ENCODE results near the gene GARIN5B. TPM values are rescaled to one million over a fixed set of nuclear protein-coding genes. Genes with fewer than 3 reads are reported as not detected.
"Not testable (repeated sequence)": the region's sequence is repeated elsewhere in the genome, so short reads cannot be mapped to it uniquely, and the experiment has no call there.

Gene GARIN5B
- total RNA-seq, 1 donor from 2014 or later, result not detected

DNA sequence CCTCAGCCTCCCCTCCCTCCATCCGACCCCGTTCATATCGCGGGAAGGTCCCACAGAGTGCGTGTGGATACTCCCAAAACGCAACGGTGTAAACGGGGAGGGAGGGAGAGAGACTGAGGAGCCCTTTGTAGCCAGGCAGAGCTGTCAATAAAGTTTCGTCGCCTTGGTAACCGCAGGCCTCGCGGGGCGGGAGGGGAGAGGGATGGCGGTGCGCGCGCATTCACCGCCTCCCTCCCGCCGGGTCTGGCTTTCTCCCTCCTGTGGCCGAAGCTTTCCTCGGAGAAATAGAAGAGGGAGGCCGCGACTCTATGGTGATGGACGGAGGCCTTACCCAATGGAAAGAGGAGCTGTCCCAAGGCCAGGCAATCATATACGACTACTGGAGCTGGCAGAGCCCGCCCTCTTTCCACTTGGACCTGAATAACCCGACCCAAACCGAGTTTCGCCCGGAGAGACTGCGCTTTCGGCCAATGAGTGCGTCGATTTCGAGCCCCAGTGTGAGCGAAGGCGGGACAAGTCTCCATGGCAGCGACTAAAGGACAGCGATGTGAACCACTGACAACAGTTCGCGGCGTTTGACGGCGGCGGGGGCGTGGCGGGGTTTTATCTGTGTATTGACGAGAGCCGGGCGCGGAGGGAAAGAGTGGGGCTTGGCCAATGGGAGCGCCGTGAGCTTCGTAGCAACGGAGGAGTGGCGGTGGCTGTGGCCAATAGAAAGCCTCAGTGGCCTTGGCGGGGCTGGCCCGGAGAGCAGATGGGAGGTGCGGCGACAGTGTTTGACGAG, 23.8 kb downstream of the GARIN5B start, which contains the start of gene KMT5C:
Gene KMT5C, plus strand, starts transcription at position 772 of the 784 bp plus-strand sequence. CDS start 2,061 bp downstream, outside the sequence.
- Mint-ChIP-seq H3K27me3 (ENCODE audit: unreplicated experiment) (peaks cover 12% of the 10 kb centered on the region), H3K4me1 (ENCODE audit: unreplicated experiment) (peaks cover 5% of the 10 kb centered on the region), H3K9me3 (ENCODE audit: unreplicated experiment) (no peaks in the 10 kb centered on the region), H3K4me3 (ENCODE audit: unreplicated experiment) (peak within 1 kb of the TSS; percentile 97), H3K36me3 (ENCODE audit: low read depth, unreplicated experiment) (no peaks in the 10 kb centered on the region), H3K27ac (ENCODE audit: unreplicated experiment) (peak within 1 kb of the TSS; percentile 100)
- peak; percentile 99 for DNase-seq (ENCODE audit: low spot score)
- TF ChIP-seq, protein P1, sequence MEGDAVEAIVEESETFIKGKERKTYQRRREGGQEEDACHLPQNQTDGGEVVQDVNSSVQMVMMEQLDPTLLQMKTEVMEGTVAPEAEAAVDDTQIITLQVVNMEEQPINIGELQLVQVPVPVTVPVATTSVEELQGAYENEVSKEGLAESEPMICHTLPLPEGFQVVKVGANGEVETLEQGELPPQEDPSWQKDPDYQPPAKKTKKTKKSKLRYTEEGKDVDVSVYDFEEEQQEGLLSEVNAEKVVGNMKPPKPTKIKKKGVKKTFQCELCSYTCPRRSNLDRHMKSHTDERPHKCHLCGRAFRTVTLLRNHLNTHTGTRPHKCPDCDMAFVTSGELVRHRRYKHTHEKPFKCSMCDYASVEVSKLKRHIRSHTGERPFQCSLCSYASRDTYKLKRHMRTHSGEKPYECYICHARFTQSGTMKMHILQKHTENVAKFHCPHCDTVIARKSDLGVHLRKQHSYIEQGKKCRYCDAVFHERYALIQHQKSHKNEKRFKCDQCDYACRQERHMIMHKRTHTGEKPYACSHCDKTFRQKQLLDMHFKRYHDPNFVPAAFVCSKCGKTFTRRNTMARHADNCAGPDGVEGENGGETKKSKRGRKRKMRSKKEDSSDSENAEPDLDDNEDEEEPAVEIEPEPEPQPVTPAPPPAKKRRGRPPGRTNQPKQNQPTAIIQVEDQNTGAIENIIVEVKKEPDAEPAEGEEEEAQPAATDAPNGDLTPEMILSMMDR (IDR thresholded peaks at IDR 0.05; ENCODE audit: unreplicated experiment), result no peak

DNA sequence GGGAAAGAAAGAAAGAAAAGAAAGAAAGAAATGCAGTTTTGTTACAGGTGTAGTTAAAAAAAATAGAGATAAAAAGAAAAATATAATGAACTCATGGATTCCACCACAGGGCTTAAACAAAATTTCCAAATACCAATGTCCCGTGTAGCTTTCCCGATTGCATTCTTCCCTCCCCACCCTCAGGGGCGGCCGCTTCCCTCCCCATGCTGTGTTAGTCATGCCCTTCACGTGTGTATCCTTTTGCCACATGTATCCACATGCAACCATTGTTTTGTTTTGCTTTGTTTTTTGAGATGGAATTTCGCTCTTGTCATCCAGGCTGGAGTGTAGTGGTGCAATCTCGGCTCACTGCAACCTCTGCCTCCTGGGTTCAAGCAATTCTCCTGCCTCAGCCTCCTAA, 27.0 kb downstream of the GARIN5B start:
- peaks cover 5% of the 10 kb centered on the region for H3K4me1 Mint-ChIP-seq (ENCODE audit: unreplicated experiment)
- no peak overlapping the region for H3K4me3 Mint-ChIP-seq (ENCODE audit: unreplicated experiment)
- H3K27me3 Mint-ChIP-seq (ENCODE audit: unreplicated experiment), result peaks cover 12% of the 10 kb centered on the region

DNA sequence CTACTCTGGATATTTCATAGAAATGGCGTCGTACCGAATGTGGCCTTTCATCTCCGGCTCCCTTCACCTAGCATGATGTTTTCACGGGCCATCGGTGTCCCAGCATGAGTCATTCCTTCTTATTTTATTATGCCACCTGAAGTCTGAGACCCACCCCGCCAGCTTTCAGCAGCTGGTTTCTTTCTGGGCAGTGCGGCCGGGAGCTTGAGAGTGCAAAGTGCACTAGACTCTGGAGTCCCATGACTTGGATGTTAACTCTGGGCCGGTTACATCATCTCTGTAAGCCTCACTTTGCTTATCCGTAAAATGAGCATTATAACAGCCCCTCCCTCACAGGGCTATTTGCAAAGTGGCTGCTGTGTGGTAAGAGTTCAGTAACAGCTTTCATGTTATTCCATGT, 29.2 kb downstream of the GARIN5B start:
- no peaks in the 10 kb centered on the region for H3K9me3 Mint-ChIP-seq (ENCODE audit: unreplicated experiment)
- H3K4me1 Mint-ChIP-seq (ENCODE audit: unreplicated experiment), result peaks cover 5% of the 10 kb centered on the region
- no peak for DNase-seq (ENCODE audit: low spot score)
- peaks cover 4% of the 10 kb centered on the region for H3K27me3 Mint-ChIP-seq (ENCODE audit: unreplicated experiment)
- TF ChIP-seq, protein P1 (IDR thresholded peaks at IDR 0.05; ENCODE audit: unreplicated experiment), result no peak
- no peak overlapping the region for H3K4me3 Mint-ChIP-seq (ENCODE audit: unreplicated experiment)
- no peaks in the 10 kb centered on the region for H3K36me3 Mint-ChIP-seq (ENCODE audit: low read depth, unreplicated experiment)
- H3K27ac Mint-ChIP-seq (ENCODE audit: unreplicated experiment), result no peak overlapping the region

More for the DNA sequence above, 27.0 kb downstream of the GARIN5B start:
- no peak for DNase-seq (ENCODE audit: low spot score)
- Mint-ChIP-seq H3K27ac (ENCODE audit: unreplicated experiment) (no peak overlapping the region), H3K36me3 (ENCODE audit: low read depth, unreplicated experiment) (no peaks in the 10 kb centered on the region), H3K9me3 (ENCODE audit: unreplicated experiment) (no peaks in the 10 kb centered on the region)
- TF ChIP-seq, protein P1 (IDR thresholded peaks at IDR 0.05; ENCODE audit: unreplicated experiment), result no peak

DNA sequence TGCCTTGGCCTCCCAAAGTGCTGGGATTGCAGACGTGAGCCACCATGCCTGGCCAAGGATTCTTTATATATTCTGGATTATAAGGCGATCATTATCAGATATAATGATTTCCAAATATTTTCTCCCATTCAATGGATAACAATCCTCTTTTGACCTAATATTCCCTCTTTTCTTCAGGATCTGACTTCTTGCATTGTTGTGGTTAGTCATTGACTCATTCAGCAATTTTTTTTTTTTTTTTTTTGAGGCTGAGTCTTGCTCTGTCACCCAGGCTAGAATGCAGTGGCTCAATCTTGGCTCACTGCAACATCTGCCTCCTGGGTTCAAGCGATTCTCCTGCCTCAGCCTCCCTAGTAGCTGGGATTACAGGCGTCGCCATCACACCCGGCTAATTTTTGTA, 33.3 kb downstream of the GARIN5B start:
- not testable (repeated sequence) for DNase-seq (ENCODE audit: low spot score); H3K36me3 Mint-ChIP-seq (ENCODE audit: low read depth, unreplicated experiment); H3K27me3 Mint-ChIP-seq (ENCODE audit: unreplicated experiment); H3K9me3 Mint-ChIP-seq (ENCODE audit: unreplicated experiment); H3K27ac Mint-ChIP-seq (ENCODE audit: unreplicated experiment); H3K4me1 Mint-ChIP-seq (ENCODE audit: unreplicated experiment); H3K4me3 Mint-ChIP-seq (ENCODE audit: unreplicated experiment)

DNA sequence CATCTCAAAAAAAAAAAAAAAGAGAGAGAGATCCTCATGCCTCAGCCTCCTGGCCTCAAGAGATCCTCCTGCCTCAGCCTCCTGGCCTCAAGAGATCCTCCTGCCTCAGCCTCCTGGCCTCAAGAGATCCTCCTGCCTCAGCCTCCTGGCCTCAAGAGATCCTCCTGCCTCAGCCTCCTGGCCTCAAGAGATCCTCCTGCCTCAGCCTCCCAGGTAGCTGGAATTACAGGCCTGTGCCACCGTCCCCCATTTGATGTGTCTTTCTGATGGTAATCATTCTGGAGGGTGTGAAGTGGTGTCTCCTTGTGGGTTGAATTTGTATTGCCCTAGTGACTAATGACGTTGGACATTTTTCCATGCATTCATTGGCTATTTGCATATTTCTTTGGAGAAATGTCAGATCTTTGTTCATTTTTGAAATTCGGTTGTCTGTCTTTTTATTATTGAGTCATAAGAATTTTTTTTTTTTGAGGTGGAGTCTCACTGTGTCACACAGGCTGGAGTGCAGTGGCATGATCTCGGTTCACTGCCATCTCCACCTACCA, 34.2 kb downstream of the GARIN5B start:
- not testable (repeated sequence) for H3K4me3 Mint-ChIP-seq (ENCODE audit: unreplicated experiment); H3K36me3 Mint-ChIP-seq (ENCODE audit: low read depth, unreplicated experiment); H3K4me1 Mint-ChIP-seq (ENCODE audit: unreplicated experiment); H3K27ac Mint-ChIP-seq (ENCODE audit: unreplicated experiment); DNase-seq (ENCODE audit: low spot score); H3K9me3 Mint-ChIP-seq (ENCODE audit: unreplicated experiment); H3K27me3 Mint-ChIP-seq (ENCODE audit: unreplicated experiment)

DNA sequence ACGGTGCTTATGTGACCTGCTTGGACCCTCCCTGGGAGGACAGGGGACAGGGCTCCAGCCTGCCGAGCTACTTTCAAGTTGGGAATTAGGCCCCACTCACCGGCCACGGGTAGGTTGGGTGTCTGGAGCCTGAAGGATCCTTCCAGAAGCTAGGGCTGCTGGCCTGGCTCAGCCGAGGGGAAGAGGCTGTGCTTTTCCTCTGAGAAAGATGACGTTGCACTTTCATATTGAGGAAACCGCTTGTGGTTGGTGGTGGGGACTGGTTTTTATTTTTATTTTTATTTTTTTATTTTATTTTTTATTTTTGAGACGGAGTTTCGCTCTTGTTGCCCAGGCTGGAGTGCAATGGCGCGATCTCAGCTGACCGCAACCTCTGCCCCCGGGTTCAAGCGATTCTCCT, 37.9 kb downstream of the GARIN5B start, which contains the start of gene TMEM150B:
Gene TMEM150B, minus strand, starts transcription at position 170 of the 400 bp plus-strand sequence. CDS start 4,305 bp downstream, outside the sequence.
- Mint-ChIP-seq H3K27me3 (ENCODE audit: unreplicated experiment) (peaks cover 8% of the 10 kb centered on the region), H3K36me3 (ENCODE audit: low read depth, unreplicated experiment) (peaks cover 7% of the 10 kb centered on the region), H3K4me1 (ENCODE audit: unreplicated experiment) (no peaks in the 10 kb centered on the region), H3K27ac (ENCODE audit: unreplicated experiment) (no peak within 1 kb of the TSS), H3K9me3 (ENCODE audit: unreplicated experiment) (no peaks in the 10 kb centered on the region), H3K4me3 (ENCODE audit: unreplicated experiment) (no peak within 1 kb of the TSS)
- TF ChIP-seq, protein P1 (IDR thresholded peaks at IDR 0.05; ENCODE audit: unreplicated experiment), result no peak
- DNase-seq (ENCODE audit: low spot score), result no peak
